ENCODE measurements around the gene TMED5.
"Not testable (repeated sequence)": the region's sequence is repeated elsewhere in the genome, so short reads cannot be mapped to it uniquely, and the experiment has no call there.

Gene TMED5

DNA sequence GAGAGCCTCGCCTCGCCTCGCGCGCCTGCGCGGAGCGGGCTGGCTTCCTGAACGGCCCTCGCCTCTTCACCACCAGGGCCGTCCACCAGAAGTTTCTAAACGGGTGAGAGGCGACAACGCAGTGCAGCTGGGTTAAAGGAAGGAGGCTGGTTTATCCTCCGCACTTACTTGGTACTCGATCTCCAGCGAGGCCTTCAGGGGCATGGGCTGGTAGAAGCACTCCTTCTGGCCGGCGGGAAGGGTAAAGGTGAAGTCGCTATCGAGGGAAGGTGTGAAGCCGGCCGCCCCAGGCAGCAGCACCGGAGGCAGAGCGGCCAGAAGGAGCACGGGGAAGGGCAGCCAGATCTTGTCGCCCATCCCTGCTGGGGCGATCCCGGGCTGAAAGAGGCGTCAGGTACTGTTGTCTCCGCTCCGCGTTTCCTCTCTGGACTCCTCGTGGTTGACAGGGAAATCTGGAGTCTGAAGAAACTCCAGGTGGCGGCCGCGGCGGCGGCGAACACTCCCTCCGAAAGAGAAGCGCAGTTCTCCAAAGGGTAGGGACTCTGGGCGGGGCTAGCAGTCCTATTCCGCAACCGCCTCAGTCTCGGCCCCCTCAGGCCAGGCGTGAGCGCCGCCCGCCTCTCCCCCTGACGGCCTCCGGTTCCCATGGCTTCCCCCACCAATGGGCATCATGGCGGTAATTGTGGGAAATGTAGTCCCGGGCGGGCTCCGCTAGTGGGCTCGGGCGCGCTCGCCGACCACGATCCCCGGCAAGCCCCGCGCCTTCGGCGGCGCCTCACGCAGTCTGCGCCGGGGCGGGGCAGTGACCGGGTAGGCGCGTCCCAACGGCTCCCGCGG is at the start of gene TMED5:
Gene TMED5 (minus strand): TSS at position 528 of the 837 bp plus-strand sequence. CDS start 171 bp downstream, at position 357.
- peak; percentile 98 for DNase-seq

- no peak for DNase-seq
Observed at GRCh38 chr1:93223023-93223675, 42.9 kb upstream of the TMED5 start.

GRCh38 chr1:93221913-93222312 is 41.7 kb upstream of the TMED5 start:
- DNase-seq, result no peak

- DNase-seq, result not testable (repeated sequence)
Observed at GRCh38 chr1:93220716-93221115, 40.5 kb upstream of the TMED5 start.

DNA sequence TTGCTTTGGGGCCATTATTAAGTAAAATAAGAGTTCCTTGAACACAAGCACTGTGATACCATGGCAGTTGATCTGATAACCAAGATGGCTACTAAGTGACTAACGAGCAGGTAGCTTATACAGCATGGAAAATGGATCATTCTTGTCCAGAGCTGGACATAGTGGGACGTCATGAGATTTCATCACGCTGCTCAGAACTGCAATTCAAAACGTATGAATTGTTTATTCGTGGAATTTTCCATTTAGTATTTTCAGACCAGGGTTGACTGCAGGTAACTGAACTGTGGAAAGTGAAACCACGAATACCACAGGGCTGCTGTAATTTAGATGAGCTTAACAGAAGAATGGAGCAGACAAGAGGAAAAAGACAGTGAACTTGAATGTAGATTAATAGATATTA is 39.2 kb upstream of the TMED5 start:
- DNase-seq, result peak; percentile 49

- no peak for DNase-seq
Observed at GRCh38 chr1:93215322-93215721, 35.1 kb upstream of the TMED5 start.

GRCh38 chr1:93207211-93207610 is 27.0 kb upstream of the TMED5 start:
- no peak for DNase-seq

DNA sequence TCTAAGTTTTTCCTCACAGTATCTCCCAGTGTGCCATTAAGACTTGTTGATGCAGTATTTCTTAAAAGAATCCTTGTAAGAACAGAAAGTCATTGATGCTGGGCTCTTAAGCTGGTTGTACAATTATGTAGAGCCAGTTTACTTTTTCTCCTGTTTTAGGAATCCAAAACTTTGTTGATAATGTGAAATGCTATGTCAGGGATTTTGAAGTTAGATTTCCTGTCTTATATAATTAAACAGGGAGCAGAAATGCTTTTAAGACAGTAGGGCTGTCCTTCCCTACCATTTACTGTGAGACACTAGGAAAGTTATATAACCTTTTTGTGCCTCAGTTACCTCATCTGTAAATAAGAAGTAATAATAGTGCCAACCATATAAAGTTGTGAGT is 26.3 kb upstream of the TMED5 start:
- no peak for DNase-seq

DNA sequence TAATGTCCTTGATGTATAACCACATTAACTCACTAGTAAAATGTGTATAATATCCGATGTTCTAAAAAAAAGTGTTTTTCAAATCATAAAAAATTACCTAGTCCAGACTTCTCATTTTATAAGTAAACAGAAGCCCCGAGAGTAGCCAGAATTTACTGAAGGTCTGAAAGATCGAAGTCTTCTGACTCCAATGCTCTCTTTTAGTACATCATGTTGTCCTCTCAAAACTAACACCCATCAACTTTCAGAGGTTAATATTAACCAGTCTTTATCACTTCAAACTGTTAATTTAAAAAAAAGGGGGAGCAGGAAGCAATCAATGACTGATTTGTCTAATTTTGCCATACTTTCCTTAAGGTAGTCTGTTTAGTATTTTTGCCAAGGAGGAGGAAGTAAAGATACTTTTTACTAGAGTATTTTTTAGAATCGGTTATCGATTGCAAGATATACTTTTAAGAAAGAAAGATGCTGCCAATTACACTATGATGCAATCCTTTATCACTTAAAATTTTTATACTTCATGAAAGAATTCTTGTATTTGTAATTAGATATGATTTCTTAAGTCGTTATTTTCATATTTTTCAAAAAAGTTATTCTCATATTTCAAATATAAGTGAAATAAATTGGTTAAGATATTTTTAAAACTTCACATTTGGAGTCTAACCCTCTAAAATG is 25.8 kb upstream of the TMED5 start:
- DNase-seq, result no peak

- DNase-seq, result no peak
Observed at GRCh38 chr1:93200714-93201113, 20.5 kb upstream of the TMED5 start.

DNA sequence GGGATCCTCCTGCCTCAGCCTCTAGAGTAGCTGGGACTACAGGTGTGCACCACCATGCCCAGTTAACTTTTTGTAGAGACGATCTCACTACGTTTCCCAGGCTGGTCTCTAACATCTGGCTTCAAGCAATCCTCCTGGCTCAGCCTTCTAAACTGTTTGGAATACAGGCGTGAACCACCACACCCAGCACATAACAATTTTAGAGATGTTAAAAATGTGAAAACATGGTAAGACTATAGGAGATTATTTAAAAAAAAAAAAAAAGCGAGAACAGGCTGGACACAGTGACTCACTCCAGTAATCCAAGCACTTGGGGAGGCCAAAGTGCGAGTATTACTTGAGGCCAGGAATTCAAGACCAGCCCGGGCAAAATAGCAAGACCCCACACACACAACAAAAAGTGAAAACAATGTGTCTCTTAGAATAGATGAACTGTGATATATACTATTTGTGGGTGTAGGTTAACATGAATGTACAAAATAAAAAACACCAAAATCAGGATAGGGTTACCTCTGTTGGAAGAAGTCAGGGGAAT is 19.9 kb upstream of the TMED5 start:
- DNase-seq, result no peak

DNA sequence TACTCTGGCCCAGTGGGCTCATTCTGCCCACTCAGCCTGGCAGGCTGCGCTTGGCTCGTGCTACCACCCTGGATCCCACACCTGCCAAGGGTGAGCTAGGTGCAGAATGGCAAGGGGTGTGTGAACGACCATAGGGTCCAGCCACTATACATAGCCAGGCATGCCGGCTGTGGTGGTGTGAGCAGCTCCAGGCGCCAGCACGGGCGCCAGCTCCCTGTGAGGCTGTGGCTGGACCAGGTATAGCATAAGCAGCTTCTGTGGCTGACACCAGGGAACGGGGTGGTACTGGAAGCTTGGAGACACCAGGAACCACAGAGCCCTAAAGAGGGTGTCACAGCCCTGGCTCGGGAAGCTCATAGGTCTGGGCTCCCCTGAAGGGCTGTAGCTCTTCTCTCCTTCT is 18.9 kb upstream of the TMED5 start:
- no peak for DNase-seq

DNA sequence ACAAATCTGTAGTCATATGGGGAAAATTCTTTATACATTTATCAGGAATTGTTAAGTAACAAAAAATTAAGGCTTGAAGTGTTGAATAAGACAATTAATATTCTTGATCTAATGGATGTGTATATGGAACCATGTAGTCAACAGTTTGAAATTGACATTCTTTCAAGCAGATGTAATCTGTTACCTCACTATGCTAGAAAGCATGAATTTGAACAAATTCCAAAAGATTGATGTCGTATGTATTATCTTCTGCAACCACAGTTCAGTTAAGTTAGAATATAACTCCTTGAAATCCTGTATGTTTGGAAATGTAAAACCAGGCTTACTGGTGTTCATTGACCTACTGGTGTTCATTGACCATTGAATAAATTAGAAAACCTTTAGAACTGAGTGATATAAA is 16.4 kb upstream of the TMED5 start:
- DNase-seq, result no peak

GRCh38 chr1:93194231-93194990 is 14.2 kb upstream of the TMED5 start:
- DNase-seq, result no peak

DNA sequence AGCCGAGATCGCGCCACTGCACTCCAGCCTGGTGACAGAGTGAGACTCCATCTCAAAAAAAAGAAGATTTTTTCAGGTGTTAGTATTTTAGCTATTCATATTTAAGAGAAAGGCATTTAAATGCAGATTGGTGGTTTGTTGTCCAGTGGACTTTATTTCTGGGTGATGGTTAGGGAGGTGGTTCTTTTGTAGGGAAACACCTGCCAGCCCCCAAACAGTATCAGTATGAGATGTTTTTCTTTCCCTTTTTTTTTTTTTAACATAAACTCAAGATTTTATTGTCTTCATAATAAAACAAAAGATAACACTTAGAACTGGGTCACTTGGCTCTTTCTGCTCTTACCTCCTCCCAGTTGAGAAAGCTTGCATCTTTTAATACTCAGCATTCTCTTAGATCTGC is 10.2 kb upstream of the TMED5 start:
- no peak for DNase-seq

DNA sequence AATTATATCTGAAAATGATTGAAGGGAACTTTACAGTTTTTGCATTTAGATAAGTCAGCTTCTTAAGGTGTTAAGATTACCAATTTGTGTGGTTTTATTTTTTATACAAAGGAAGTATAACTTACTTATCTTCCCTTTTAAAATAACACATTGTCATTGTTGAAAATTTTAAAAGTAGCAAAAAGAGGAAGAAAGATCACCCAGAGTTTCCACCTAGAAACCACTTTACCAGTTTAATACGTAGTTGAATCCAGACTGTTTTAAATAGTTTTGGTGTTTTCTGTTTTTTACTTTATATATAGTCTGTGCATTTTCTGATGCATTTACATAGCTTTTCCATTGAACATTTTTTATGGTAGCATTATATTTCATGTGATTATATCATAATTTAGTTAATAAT is 6.5 kb upstream of the TMED5 start:
- DNase-seq, result no peak

- DNase-seq, result peak; percentile 61
Observed at GRCh38 chr1:93180723-93181613, 755 bp upstream of the TMED5 start, which contains the start of gene CCDC18. CCDC18 (plus strand) TSS chr1:93180724; CDS start chr1:93183362, 2,638 bp downstream.

DNA sequence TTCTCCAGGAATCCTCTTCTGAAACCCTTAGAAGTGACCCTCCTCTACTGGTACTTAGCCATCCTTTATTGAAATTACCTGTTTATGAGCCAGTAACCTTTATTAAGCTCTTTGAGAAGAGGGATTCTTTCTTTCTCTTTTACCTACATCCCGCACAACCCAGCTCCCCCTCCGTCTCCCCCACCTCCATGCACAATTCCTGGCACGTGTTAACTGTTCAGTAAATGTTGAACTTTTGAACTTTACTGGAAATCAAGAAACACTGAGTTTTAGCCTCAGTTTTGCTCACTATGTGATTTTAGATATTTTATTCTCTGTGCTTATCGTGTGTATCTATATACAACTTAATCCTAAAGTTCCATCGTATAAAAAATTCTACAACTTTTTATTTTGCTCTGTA is 1.8 kb downstream of the TMED5 start:
- DNase-seq, result no peak

DNA sequence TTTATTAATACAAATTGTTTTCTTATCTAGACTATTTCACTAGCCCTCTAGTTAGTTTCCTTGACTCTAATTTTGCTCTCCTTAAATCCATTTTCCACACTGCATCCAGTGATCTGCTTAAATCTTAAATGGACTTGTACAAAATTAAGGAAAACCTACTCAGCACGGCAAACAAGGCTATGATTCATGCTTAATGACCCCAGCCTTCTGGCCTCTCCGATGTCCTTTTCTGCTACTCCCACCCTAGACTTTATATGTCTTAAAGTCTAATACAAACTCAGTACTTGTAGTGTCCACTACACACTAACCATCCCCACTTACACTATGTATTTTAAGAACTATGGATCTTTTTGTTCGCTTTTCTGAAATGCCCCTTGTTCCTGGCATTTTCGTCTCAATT is 2.2 kb downstream of the TMED5 start:
- DNase-seq, result no peak

GRCh38 chr1:93174638-93175037 is 5.6 kb downstream of the TMED5 start:
- not testable (repeated sequence) for DNase-seq

GRCh38 chr1:93172778-93173177 is 7.4 kb downstream of the TMED5 start:
- no peak for DNase-seq

Measured in activated CD4-positive, alpha-beta T cell treated with anti-CD3 and anti-CD28 coated beads, Interleukin-2, Interleukin-6, amounts not matched to agents 100 ng/mL and 50 ng/mL, durations not matched to agents 16 hours and 8 hours (primary cell).